ENCODE results near the gene SLC12A3.

The SLC12A3 gene

GRCh38 chr16:56947604-56947995 is 82.6 kb downstream of the SLC12A3 start:
- TF ChIP-seq CTCF (conservative IDR thresholded peaks at IDR 0.05; ENCODE audit: control insufficient read depth, insufficient read depth, low read depth, low read length): no peak
- H3K4me3 ChIP-seq (ENCODE audit: control insufficient read depth, low read depth, low read length): no peak overlapping the region
- no peak for DNase-seq (ENCODE audit: low read depth)

GRCh38 chr16:56948234-56948633 is 83.2 kb downstream of the SLC12A3 start:
- DNase-seq (ENCODE audit: low read depth): no peak
- no peak overlapping the region for H3K4me3 ChIP-seq (ENCODE audit: control insufficient read depth, low read depth, low read length)
- TF ChIP-seq CTCF (conservative IDR thresholded peaks at IDR 0.05; ENCODE audit: control insufficient read depth, insufficient read depth, low read depth, low read length): no peak

GRCh38 chr16:56950051-56950450 is 85.0 kb downstream of the SLC12A3 start:
- DNase-seq (ENCODE audit: low read depth): no peak
- H3K4me3 ChIP-seq (ENCODE audit: control insufficient read depth, low read depth, low read length): no peak overlapping the region
- no peak for TF ChIP-seq CTCF (conservative IDR thresholded peaks at IDR 0.05; ENCODE audit: control insufficient read depth, insufficient read depth, low read depth, low read length)

- no peak for TF ChIP-seq CTCF (conservative IDR thresholded peaks at IDR 0.05; ENCODE audit: control insufficient read depth, insufficient read depth, low read depth, low read length)
- DNase-seq (ENCODE audit: low read depth): no peak
- no peak overlapping the region for H3K4me3 ChIP-seq (ENCODE audit: control insufficient read depth, low read depth, low read length)
These were observed 85.4 kb downstream of the SLC12A3 start for GRCh38 chr16:56950455-56950854.

- H3K4me3 ChIP-seq (ENCODE audit: control insufficient read depth, low read depth, low read length): no peak overlapping the region
- peak; percentile 61 for DNase-seq (ENCODE audit: low read depth)
- peak; percentile 70 for TF ChIP-seq CTCF (conservative IDR thresholded peaks at IDR 0.05; ENCODE audit: control insufficient read depth, insufficient read depth, low read depth, low read length)
These were observed 86.1 kb downstream of the SLC12A3 start for GRCh38 chr16:56950881-56951771.

GRCh38 chr16:56953006-56953405 is 88.0 kb downstream of the SLC12A3 start:
- H3K4me3 ChIP-seq (ENCODE audit: control insufficient read depth, low read depth, low read length): no peak overlapping the region
- DNase-seq (ENCODE audit: low read depth): no peak
- no peak for TF ChIP-seq CTCF (conservative IDR thresholded peaks at IDR 0.05; ENCODE audit: control insufficient read depth, insufficient read depth, low read depth, low read length)

Data from fibroblast of mammary gland (primary cell).